ENCODE data around the gene NYNRIN.

- TF ChIP-seq, protein P1, sequence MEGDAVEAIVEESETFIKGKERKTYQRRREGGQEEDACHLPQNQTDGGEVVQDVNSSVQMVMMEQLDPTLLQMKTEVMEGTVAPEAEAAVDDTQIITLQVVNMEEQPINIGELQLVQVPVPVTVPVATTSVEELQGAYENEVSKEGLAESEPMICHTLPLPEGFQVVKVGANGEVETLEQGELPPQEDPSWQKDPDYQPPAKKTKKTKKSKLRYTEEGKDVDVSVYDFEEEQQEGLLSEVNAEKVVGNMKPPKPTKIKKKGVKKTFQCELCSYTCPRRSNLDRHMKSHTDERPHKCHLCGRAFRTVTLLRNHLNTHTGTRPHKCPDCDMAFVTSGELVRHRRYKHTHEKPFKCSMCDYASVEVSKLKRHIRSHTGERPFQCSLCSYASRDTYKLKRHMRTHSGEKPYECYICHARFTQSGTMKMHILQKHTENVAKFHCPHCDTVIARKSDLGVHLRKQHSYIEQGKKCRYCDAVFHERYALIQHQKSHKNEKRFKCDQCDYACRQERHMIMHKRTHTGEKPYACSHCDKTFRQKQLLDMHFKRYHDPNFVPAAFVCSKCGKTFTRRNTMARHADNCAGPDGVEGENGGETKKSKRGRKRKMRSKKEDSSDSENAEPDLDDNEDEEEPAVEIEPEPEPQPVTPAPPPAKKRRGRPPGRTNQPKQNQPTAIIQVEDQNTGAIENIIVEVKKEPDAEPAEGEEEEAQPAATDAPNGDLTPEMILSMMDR (IDR thresholded peaks at IDR 0.05; ENCODE audit: poor library complexity, severe bottlenecking): no peak
- TF ChIP-seq EZH2 (IDR thresholded peaks at IDR 0.05; ENCODE audit: borderline replicate concordance, insufficient read depth, low read length, poor library complexity, severe bottlenecking): no peak
- no peak for TF ChIP-seq MXI1 (conservative IDR thresholded peaks at IDR 0.05; ENCODE audit: poor library complexity, severe bottlenecking)
- TF ChIP-seq POLR2AphosphoS5 (IDR thresholded peaks at IDR 0.05): no peak
- no peak for TF ChIP-seq SMC3 (conservative IDR thresholded peaks at IDR 0.05; ENCODE audit: poor library complexity)
- no peak for TF ChIP-seq REST (IDR thresholded peaks at IDR 0.05; ENCODE audit: borderline replicate concordance)
These were observed 31.9 kb upstream of the NYNRIN start for GRCh38 chr14:24366721-24367513.

All from neural cell (in vitro differentiated cells).